Measurements from ENCODE around the gene UBE4B. TPM values are rescaled to one million over a fixed set of nuclear protein-coding genes. Genes with fewer than 3 reads are reported as not detected.

UBE4B gene
- total and polyA plus RNA-seq, 9 of the 15 experiments (the other 6 are each of a cell fraction or from before 2014, with no cell fraction given), result 11.7 to 73.7 (median 40.1) TPM

- TF ChIP-seq E2F4 (CRISPR knock-in tag; IDR thresholded peaks at IDR 0.05; ENCODE audit: low read depth), result no peak
Measured at GRCh38 chr1:10057343-10057742, 24.6 kb downstream of the UBE4B start (continued).

- Histone ChIP-seq H3K27me3 (ENCODE audit: control insufficient read depth in 2 of 2, insufficient read depth in 2 of 2, low read length in 2 of 2) (no peaks in the 10 kb centered on the region), H3K27ac (ENCODE audit: extremely low read depth, low read depth, low read length) (no peak overlapping the region), H3K79me2 (ENCODE audit: control insufficient read depth, insufficient read depth, low read length) (peaks cover 84% of the 10 kb centered on the region), H3K4me1 (replicated peaks in 1 of 2; ENCODE audit: control insufficient read depth in 2 of 2, insufficient read depth in 2 of 2, low read length in 2 of 2) (peaks cover 5 to 8% of the 10 kb centered on the region in 2 experiments; a peak in 4 of 5 replicates), H4K20me1 (replicated peaks; ENCODE audit: control insufficient read depth, insufficient read depth, low read length) (no peaks in the 10 kb centered on the region; the same call in none of the 2 replicates), H3K4me2 (ENCODE audit: insufficient read depth, low read length) (no peak overlapping the region), H3K9me1 (ENCODE audit: control insufficient read depth, insufficient read depth, low read length) (no peaks in the 10 kb centered on the region), H3K9me3 (replicated peaks; ENCODE audit: control insufficient read depth, insufficient read depth, low read depth, low read length) (no peaks in the 10 kb centered on the region), H2AFZ (ENCODE audit: low read depth, low read length) (no peak overlapping the region), H3K4me3 (no peak overlapping the region), H3K9ac (ENCODE audit: insufficient read depth in 1 of 2, low read depth in 2 of 2, low read length in 2 of 2) (no peak overlapping the region), H3K36me3 (ENCODE audit: control insufficient read depth, insufficient read depth, low read length) (peaks cover 26% of the 10 kb centered on the region; the same call in 2 of the 3 replicates)
- intact Hi-C loops (cut with micrococcal nuclease), result no loop called here
- in situ Hi-C loops (cut with MboI), result no loop called here
- FAIRE-seq (no peak), DNase-seq (ENCODE audit: extremely low read depth in 1 of 4, low spot score in 3 of 4) (no peak), ATAC-seq (no peak)
- no TSS peak for BruUV-seq (replicated peaks)
- TF ChIP-seq CBFB (CRISPR knock-in tag; IDR thresholded peaks at IDR 0.05) (no peak), MAFF (IDR thresholded peaks at IDR 0.05; ENCODE audit: low read length) (no peak), TBL1XR1 (IDR thresholded peaks at IDR 0.05; ENCODE audit: low read length in 2 of 2) (no peak), SMC3 (conservative IDR thresholded peaks at IDR 0.05; ENCODE audit: insufficient read depth, low read depth, low read length) (no peak)
- WGBS (ENCODE audit: insufficient coverage, low coverage, missing lambda C conversion rate), result 98% methylated on average over 5 of the region's 5 CpGs
- POLR2A ChIA-PET, result no interaction called here
- CTCF ChIA-PET (ENCODE audit: low intra/inter-chr PET ratio), result no interaction called here
Measured at GRCh38 chr1:10057796-10058195, 25.0 kb downstream of the UBE4B start.

Data from K562 (cell line).